Panc1 (cell line): ENCODE data around the gene ZNF239. TPM values are rescaled to one million over a fixed set of nuclear protein-coding genes. Genes with fewer than 3 reads are reported as not detected.
A peak's percentile ranks its signal among the peaks of the same experiment; 100 is the strongest.

Source experiments
- ATAC-seq: fragments of 200-7000 bp; cut with Tn5 transposase; 2 replicates; pipeline ENCODE4 v1.9.1; 2020; ENCODE audit warnings: mild to moderate bottlenecking, moderate library complexity
- Bru-seq: library from RNA; stranded (reverse); fragments of 400-500 nt; gene quantifications from one replicate; lab custom pipeline; 2021; lab: Mats Ljungman, UMichigan
- BruChase-seq, 2 experiments: library from RNA; stranded (reverse); fragments of 400-500 nt; gene quantifications; one replicate each; lab custom pipeline; 2021; lab: Mats Ljungman, UMichigan
- BruUV-seq: library from RNA; stranded (reverse); fragments of 400-500 nt; replicated peaks from 2 replicates; lab custom pipeline; 2021; lab: Mats Ljungman, UMichigan
- CTCF ChIA-PET: fragments of 300-600 bp; sonication (Branson Sonifier 250); formaldehyde crosslinking; loops from one replicate; lab custom pipeline; 2022; ENCODE audit warnings: antibody characterized with exemption; lab: Charles Lee
- POLR2A ChIA-PET: fragments of 300-600 bp; sonication (Branson Sonifier 250); formaldehyde crosslinking; loops from one replicate; lab custom pipeline; 2022; ENCODE audit warnings: antibody characterized with exemption; lab: Charles Lee
- DNase-seq: peaks from one replicate; pipeline ENCODE4 v3.0.0-alpha.2; 2010; ENCODE audit warnings: low read depth, low spot score
- H3K27ac ChIP-seq: 2 replicates; pipeline ENCODE4 v1.5.1; 2011; ENCODE audit warnings: mild to moderate bottlenecking, low read length, inconsistent platforms
- H3K27me3 ChIP-seq: fragments of 200-500 bp; sonication (Bioruptor generic); 2 replicates; pipeline ENCODE4 v1.6.0; 2014; ENCODE audit warnings: low read length, inconsistent platforms; ENCODE audit not compliant: control insufficient read depth, insufficient read depth
- H3K36me3 ChIP-seq: fragments of 200-500 bp; sonication (Bioruptor generic); 2 replicates; pipeline ENCODE4 v1.5.1; 2014; ENCODE audit warnings: inconsistent platforms, mild to moderate bottlenecking, low read length, moderate library complexity; ENCODE audit not compliant: control insufficient read depth, insufficient read depth
- H3K4me1 ChIP-seq: 2 replicates; pipeline ENCODE4 v1.5.1; 2011; ENCODE audit warnings: inconsistent platforms, mild to moderate bottlenecking, low read length, moderate library complexity; ENCODE audit not compliant: control insufficient read depth, insufficient read depth
- H3K4me3 ChIP-seq, 2 experiments: 2 replicates each; pipeline ENCODE4 v1.5.1; 2011 to 2012; ENCODE audit warnings: low read depth in 2 of 2, low read length in 2 of 2, mild to moderate bottlenecking in 2 of 2, inconsistent platforms in 1 of 2, moderate library complexity in 1 of 2
- H3K9me3 ChIP-seq: fragments of 200-500 bp; sonication (Bioruptor generic); 2 replicates; pipeline ENCODE4 v1.5.1; 2014; ENCODE audit warnings: low read depth, mild to moderate bottlenecking, inconsistent platforms, low read length, moderate library complexity; ENCODE audit not compliant: control insufficient read depth, insufficient read depth
- CTCF ChIP-seq: fragments of 450-650 bp; IDR thresholded peaks from 2 replicates; pipeline ENCODE4 v1.5.1; 2017; ENCODE audit warnings: mild to moderate bottlenecking
- POLR2AphosphoS5 ChIP-seq: IDR thresholded peaks from 2 replicates; pipeline ENCODE4 v1.6.1; 2012; ENCODE audit warnings: mild to moderate bottlenecking, low read depth, low read length, moderate library complexity
- REST ChIP-seq, 2 experiments: IDR thresholded peaks; 2 replicates each; pipeline ENCODE4 v1.6.1; 2011 to 2012; ENCODE audit warnings: low read depth in 2 of 2, control low read depth in 1 of 2, low read length in 1 of 2, mild to moderate bottlenecking in 1 of 2, moderate library complexity in 1 of 2; ENCODE audit not compliant: insufficient read depth in 1 of 2
- SIN3A ChIP-seq: IDR thresholded peaks from 2 replicates; pipeline ENCODE4 v1.6.1; 2012; ENCODE audit warnings: low read depth, mild to moderate bottlenecking, low read length, moderate library complexity, borderline replicate concordance; ENCODE audit not compliant: insufficient read depth
- TCF7L2 ChIP-seq: IDR thresholded peaks from 2 replicates; pipeline ENCODE4 v1.6.1; 2011; ENCODE audit warnings: mild to moderate bottlenecking, low read depth, low read length, inconsistent platforms
- in situ Hi-C: cut with HindIII; loops from 2 replicates; pipeline ENCODE4 v1.10.0; 2016; ENCODE audit warnings: low sequenced_read_pairs, low pct_unique_long_range_greater_than_20kb
- intact Hi-C: fragments of 100-400 bp; cut with micrococcal nuclease; formaldehyde crosslinking; loops from one replicate; pipeline ENCODE4 v1.10.0; 2022; ENCODE audit not compliant: unreplicated experiment
- long read RNA-seq: library from polyadenylated mRNA; unstranded; transcript quantifications from one replicate; pipeline ENCODE4 v2.0.0, GENCODE V29; 2021; ENCODE audit not compliant: unreplicated experiment
- polyA plus RNA-seq: library from polyadenylated mRNA; unstranded; fragments of >200 nt; gene quantifications from one replicate; pipeline ENCODE4 v1.2.1, GENCODE V29; 2012; ENCODE audit warnings: missing spikeins; ENCODE audit not compliant: insufficient read length
- total RNA-seq: library from RNA; stranded (reverse); gene quantifications from one replicate; pipeline ENCODE4 v1.2.1, GENCODE V29; 2021; ENCODE audit not compliant: unreplicated experiment

ZNF239 gene
- 18.5 TPM for total RNA-seq
- 12.3 TPM for polyA plus RNA-seq
- Bru-seq, nascent RNA: percentile 93 among the genes with signal in this experiment
- percentile 93 among the genes with signal in this experiment for BruChase-seq, experiment 1, labeled RNA remaining after a 2-hour chase
- BruChase-seq, experiment 2, labeled RNA remaining after a 6-hour chase: percentile 86 among the genes with signal in this experiment
- long read RNA-seq, transcript ZNF239-205 (2 exons, 1,904 nt): major isoform, 9 of 32 reads
- long read RNA-seq, partial matches to known transcripts: 2 of 32 reads
- long read RNA-seq, other reads (novel, unspliced or antisense): 18 of 32 reads

- Histone ChIP-seq H3K36me3 (peaks cover 6% of the 10 kb centered on the region), H3K27ac (peak within 1 kb of the TSS; percentile 88), H3K4me3 (peak within 1 kb of the TSS; percentile 62 to 82), H3K4me1 (peaks cover 7% of the 10 kb centered on the region; the same call in 1 of the 2 replicates), H3K27me3 (no peaks in the 10 kb centered on the region), H3K9me3 (peaks cover 23% of the 10 kb centered on the region; the same call in 1 of the 2 replicates)
- DNase-seq (peak; percentile 45), ATAC-seq (peak; percentile 100)
- TF ChIP-seq CTCF (no peak), SIN3A (peak; percentile 91; the same call in 1 of the 2 replicates), REST (IDR thresholded peaks at IDR 0.05; ENCODE audit: insufficient read depth in 1 of 2, low read depth in 2 of 2, low read length in 1 of 2) (no peak), POLR2AphosphoS5 (peak; percentile 77; the same call in 1 of the 2 replicates), TCF7L2 (peak; percentile 50)
- intact Hi-C loops: no loop called here
- no TSS peak for BruUV-seq
- POLR2A ChIA-PET: no interaction called here
- CTCF ChIA-PET: no interaction called here
- in situ Hi-C loops: loop anchor here (5.0 kb wide), 1 partner anchor 68 kb away; no protein-coding TSS in a partner anchor
Measured at GRCh38 chr10:43574001-43574892, at the start of gene ZNF239. Gene ZNF239, minus strand, starts transcription at chr10:43574616. Its CDS starts 16,537 bp downstream, at chr10:43558079.

- POLR2A ChIA-PET: no interaction called here
- peak overlapping the region; percentile 1 to 35; a peak in 3 of 4 replicates for H3K4me3 ChIP-seq
- in situ Hi-C loops (no loop called here), intact Hi-C loops (no loop called here)
- no peaks in the 10 kb centered on the region for H3K4me1 ChIP-seq
- ATAC-seq (peak; percentile 62; the same call in 1 of the 2 replicates), DNase-seq (no peak)
- no peaks in the 10 kb centered on the region for H3K27me3 ChIP-seq
- H3K36me3 ChIP-seq: no peaks in the 10 kb centered on the region
- BruUV-seq: no TSS peak
- TF ChIP-seq CTCF (no peak), SIN3A (no peak), TCF7L2 (no peak), REST (IDR thresholded peaks at IDR 0.05; ENCODE audit: insufficient read depth in 1 of 2, low read depth in 2 of 2, low read length in 1 of 2) (no peak), POLR2AphosphoS5 (no peak)
- no peak overlapping the region for H3K27ac ChIP-seq
- H3K9me3 ChIP-seq: peaks cover 27% of the 10 kb centered on the region; the same call in 1 of the 2 replicates
- CTCF ChIA-PET: no interaction called here
Measured at GRCh38 chr10:43623351-43623750, 48.9 kb upstream of the ZNF239 start.
